ENCODE data around the gene EIF1B. TPM values are rescaled to one million over a fixed set of nuclear protein-coding genes. Genes with fewer than 3 reads are reported as not detected.

EIF1B gene
- total and polyA plus RNA-seq, 10 of the 15 experiments (the other 5 are each of a cell fraction or from before 2014, with no cell fraction given) = 15.4 to 75.6 (median 43.2) TPM

GRCh38 chr3:40333852-40334251 lies 24.3 kb downstream of the EIF1B start:
- no peak overlapping the region for H3K4me2 ChIP-seq (ENCODE audit: control insufficient read depth, insufficient read depth)
- H3K27me3 ChIP-seq (replicated peaks in 1 of 2; ENCODE audit: control insufficient read depth in 2 of 2, insufficient read depth in 2 of 2, low read length in 1 of 2) = no peaks in the 10 kb centered on the region; a peak in 1 of 4 replicates
- no peak overlapping the region for H3K9ac ChIP-seq (ENCODE audit: control insufficient read depth, insufficient read depth, low read length)
- DNase-seq (ENCODE audit: low read depth, low spot score) (no peak), FAIRE-seq (no peak), ATAC-seq (no peak)
- H3K79me2 ChIP-seq (ENCODE audit: control insufficient read depth, insufficient read depth, low read length) = no peaks in the 10 kb centered on the region
- peaks cover 14% of the 10 kb centered on the region for H3K4me1 ChIP-seq (ENCODE audit: control insufficient read depth, insufficient read depth, low read length)
- 95% methylated on average over 4 of the region's 4 CpGs for WGBS (ENCODE audit: insufficient coverage, insufficient replicate concordance, low lambda C conversion rate, missing lambda C conversion rate)
- CTCF ChIA-PET = interaction anchor here (1.2 kb wide), 1 partner anchor 157 kb away, joined by 3 read pairs; no protein-coding TSS in a partner anchor
- H3K27ac ChIP-seq (ENCODE audit: control insufficient read depth, insufficient read depth) = no peak overlapping the region
- no TSS peak for BruUV-seq (replicated peaks)
- POLR2A ChIA-PET = no interaction called here
- no peaks in the 10 kb centered on the region for H3K9me3 ChIP-seq (replicated peaks; ENCODE audit: control insufficient read depth, insufficient read depth, low read length)
- H3K36me3 ChIP-seq (ENCODE audit: control insufficient read depth in 2 of 2, insufficient read depth in 2 of 2, low read length in 1 of 2) = no peaks in the 10 kb centered on the region
- intact Hi-C loops (cut with micrococcal nuclease; ENCODE audit: unreplicated experiment) (no loop called here), in situ Hi-C loops (cut with MboI) (loop anchor here (25.0 kb wide), 1 partner anchor 1778 kb away; no protein-coding TSS in a partner anchor)
- no peak overlapping the region for H3K4me3 ChIP-seq
- no peak overlapping the region for H2AFZ ChIP-seq (ENCODE audit: control insufficient read depth, low read depth, low read length)
- TF ChIP-seq NFYB (IDR thresholded peaks at IDR 0.05; ENCODE audit: insufficient read depth, low read depth, low read length) (no peak), SREBF1 (IDR thresholded peaks at IDR 0.05; ENCODE audit: low read length) (no peak), CEBPZ (IDR thresholded peaks at IDR 0.05; ENCODE audit: low read depth, low read length) (no peak), NFIC (IDR thresholded peaks at IDR 0.05; ENCODE audit: low read depth, low read length) (no peak), NRF1 (conservative IDR thresholded peaks at IDR 0.05; ENCODE audit: low read depth, low read length) (no peak), CBX5 (IDR thresholded peaks at IDR 0.05; ENCODE audit: low read depth) (no peak), PAX5 (IDR thresholded peaks at IDR 0.05; ENCODE audit: borderline replicate concordance, low read depth, low read length) (no peak), RAD51 (IDR thresholded peaks at IDR 0.05) (no peak), E2F4 (IDR thresholded peaks at IDR 0.05; ENCODE audit: low read depth, low read length) (no peak), SRF (IDR thresholded peaks at IDR 0.05; ENCODE audit: low read depth in 2 of 2, low read length in 2 of 2) (no peak), MYC (IDR thresholded peaks at IDR 0.05; ENCODE audit: insufficient read depth, insufficient read length, insufficient replicate concordance, low read length, severe bottlenecking) (no peak), EP300 (IDR thresholded peaks at IDR 0.05; ENCODE audit: borderline replicate concordance in 1 of 2, control insufficient read depth in 1 of 2, low read depth in 2 of 2, low read length in 2 of 2) (no peak), TCF3 (IDR thresholded peaks at IDR 0.05; ENCODE audit: borderline replicate concordance, insufficient read depth, low read depth, low read length) (no peak), SMARCA5 (IDR thresholded peaks at IDR 0.05) (no peak), ZNF217 (IDR thresholded peaks at IDR 0.05) (no peak)
- TF ChIP-seq, protein P1, sequence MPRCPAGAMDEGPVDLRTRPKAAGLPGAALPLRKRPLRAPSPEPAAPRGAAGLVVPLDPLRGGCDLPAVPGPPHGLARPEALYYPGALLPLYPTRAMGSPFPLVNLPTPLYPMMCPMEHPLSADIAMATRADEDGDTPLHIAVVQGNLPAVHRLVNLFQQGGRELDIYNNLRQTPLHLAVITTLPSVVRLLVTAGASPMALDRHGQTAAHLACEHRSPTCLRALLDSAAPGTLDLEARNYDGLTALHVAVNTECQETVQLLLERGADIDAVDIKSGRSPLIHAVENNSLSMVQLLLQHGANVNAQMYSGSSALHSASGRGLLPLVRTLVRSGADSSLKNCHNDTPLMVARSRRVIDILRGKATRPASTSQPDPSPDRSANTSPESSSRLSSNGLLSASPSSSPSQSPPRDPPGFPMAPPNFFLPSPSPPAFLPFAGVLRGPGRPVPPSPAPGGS (IDR thresholded peaks at IDR 0.05; ENCODE audit: borderline replicate concordance, insufficient read depth, low read depth, low read length, poor library complexity, severe bottlenecking) = no peak
- SMC1A ChIA-PET (ENCODE audit: uncharacterized antibody, unreplicated experiment) = interaction anchor here (0.8 kb wide), 1 partner anchor 171 kb away, joined by 3 read pairs; no protein-coding TSS in a partner anchor
- H4K20me1 ChIP-seq (ENCODE audit: control insufficient read depth, insufficient read depth) = no peaks in the 10 kb centered on the region
- RAD21 ChIA-PET (ENCODE audit: unreplicated experiment) = interaction anchor here (1.3 kb wide), 1 partner anchor 248 kb away, joined by 3 read pairs; no protein-coding TSS in a partner anchor

Measured in GM12878 (cell line).